ENCODE results near the gene SLC6A18.

- TF ChIP-seq POLR2AphosphoS5 (IDR thresholded peaks at IDR 0.05; ENCODE audit: insufficient read depth in 1 of 2, low read depth in 1 of 2) (no peak), CTCF (IDR thresholded peaks at IDR 0.05) (no peak)
Observed at GRCh38 chr5:1270426-1270825, 45.2 kb downstream of the SLC6A18 start.

Measured in vagina (tissue), 2 donors.